GM23338 (cell line): Measurements from ENCODE around the gene NFIB. TPM values are rescaled to one million over a fixed set of nuclear protein-coding genes. Genes with fewer than 3 reads are reported as not detected.

ENCODE experiments used
- ATAC-seq: fragments of 200-7000 bp; cut with Tn5 transposase; 3 replicates; pipeline ENCODE4 v1.9.1; 2020
- DNase-seq: peaks from one replicate; pipeline ENCODE4 v3.0.0-alpha.2; 2015; ENCODE audit warnings: low spot score
- H2AFZ ChIP-seq: fragments of 200-600 bp; sonication (generic); 2 replicates; pipeline ENCODE4 v1.8.0; 2016; ENCODE audit warnings: antibody characterized with exemption, mild to moderate bottlenecking, moderate library complexity
- H3F3A ChIP-seq: fragments of 200-600 bp; sonication (generic); replicated peaks from 2 replicates; pipeline ENCODE4 v1.8.0; 2017; ENCODE audit warnings: antibody characterized with exemption, mixed run types, low read depth
- H3K27ac ChIP-seq: fragments of 200-600 bp; sonication (generic); 2 replicates; pipeline ENCODE4 v1.6.1; 2016; ENCODE audit warnings: low read depth
- H3K27me3 ChIP-seq: fragments of 200-600 bp; sonication (generic); 2 replicates; pipeline ENCODE4 v1.8.0; 2016; ENCODE audit warnings: mild to moderate bottlenecking, mixed run types, moderate library complexity; ENCODE audit not compliant: insufficient read depth
- H3K36me3 ChIP-seq: fragments of 200-600 bp; sonication (generic); 2 replicates; pipeline ENCODE4 v1.8.0; 2016; ENCODE audit warnings: mild to moderate bottlenecking; ENCODE audit not compliant: insufficient read depth
- H3K4me1 ChIP-seq: fragments of 200-600 bp; sonication (generic); 2 replicates; pipeline ENCODE4 v1.8.0; 2016; ENCODE audit warnings: mild to moderate bottlenecking, moderate library complexity; ENCODE audit not compliant: insufficient read depth
- H3K4me2 ChIP-seq: fragments of 200-600 bp; sonication (generic); 2 replicates; pipeline ENCODE4 v1.7.1; 2017; ENCODE audit warnings: mixed run types
- H3K4me3 ChIP-seq: fragments of 200-600 bp; sonication (generic); 2 replicates; pipeline ENCODE4 v1.6.1; 2016; ENCODE audit warnings: mixed run types
- H3K79me2 ChIP-seq: fragments of 200-600 bp; sonication (generic); replicated peaks from 2 replicates; pipeline ENCODE4 v1.8.0; 2017; ENCODE audit warnings: mild to moderate bottlenecking; ENCODE audit not compliant: insufficient read depth
- H3K9me2 ChIP-seq: fragments of 200-600 bp; sonication (generic); 2 replicates; pipeline ENCODE4 v1.8.0; 2017; ENCODE audit not compliant: insufficient read depth
- H4K20me1 ChIP-seq: fragments of 200-600 bp; sonication (generic); replicated peaks from 2 replicates; pipeline ENCODE4 v1.8.0; 2017; ENCODE audit warnings: mild to moderate bottlenecking; ENCODE audit not compliant: insufficient read depth
- H3K27ac Mint-ChIP-seq: 2 replicates; pipeline ENCODE4 v1.8.0; 2020; ENCODE audit warnings: inconsistent platforms, mild to moderate bottlenecking, moderate library complexity, mixed read lengths
- H3K27me3 Mint-ChIP-seq: 3 replicates; pipeline ENCODE4 v1.8.0; 2022; ENCODE audit warnings: low read depth, mild to moderate bottlenecking, moderate library complexity, mixed read lengths, inconsistent platforms; ENCODE audit not compliant: insufficient read depth, poor library complexity
- H3K36me3 Mint-ChIP-seq: 3 replicates; pipeline ENCODE4 v1.8.0; 2021; ENCODE audit warnings: low read depth, mild to moderate bottlenecking, inconsistent platforms, moderate library complexity, mixed read lengths
- H3K4me1 Mint-ChIP-seq: 3 replicates; pipeline ENCODE4 v1.8.0; 2020; ENCODE audit warnings: mild to moderate bottlenecking, inconsistent platforms, mixed read lengths
- H3K4me3 Mint-ChIP-seq: 3 replicates; pipeline ENCODE4 v1.8.0; 2021; ENCODE audit warnings: moderate library complexity, mild to moderate bottlenecking, inconsistent platforms, mixed read lengths
- H3K9me3 Mint-ChIP-seq: 3 replicates; pipeline ENCODE4 v1.8.0; 2020; ENCODE audit warnings: moderate library complexity, mild to moderate bottlenecking, inconsistent platforms, mixed read lengths
- EZH2phosphoT487 ChIP-seq: fragments of 200-600 bp; sonication (generic); IDR thresholded peaks from one replicate; pipeline ENCODE4 v1.8.1; 2018; ENCODE audit warnings: antibody characterized with exemption; ENCODE audit not compliant: unreplicated experiment
- NANOG ChIP-seq: IDR thresholded peaks from 2 replicates; pipeline ENCODE4 v1.6.1; 2016; ENCODE audit warnings: antibody characterized with exemption, borderline replicate concordance
- ZNF114 ChIP-seq: fragments of 250-450 bp; sonication (Bioruptor Pico); IDR thresholded peaks from 2 replicates; pipeline ENCODE4 v1.5.0; 2020; ENCODE audit warnings: mild to moderate bottlenecking, moderate library complexity
- ZNF331 ChIP-seq: fragments of 250-450 bp; sonication (Bioruptor Pico); IDR thresholded peaks from 2 replicates; pipeline ENCODE4 v1.5.0; 2020; ENCODE audit warnings: low read depth, mild to moderate bottlenecking, moderate library complexity
- ZNF462 ChIP-seq: fragments of 250-450 bp; sonication (Bioruptor Pico); IDR thresholded peaks from 2 replicates; pipeline ENCODE4 v1.5.0; 2020; ENCODE audit warnings: mild to moderate bottlenecking, moderate library complexity
- polyA plus RNA-seq: library from polyadenylated mRNA; unstranded; fragments of >200 nt; fragmentation: Nextera tagmentation; extraction: Ambion mirVana; gene quantifications from 2 replicates; pipeline ENCODE4 v1.2.1, GENCODE V29; 2016
- total RNA-seq: library from RNA; depleted of rRNA; stranded (reverse); fragments of >200 nt; shearing (Covaris generic); gene quantifications from 2 replicates; pipeline ENCODE4 v1.2.3, GENCODE V29; 2014
- TF ChIP-seq, protein P1 (sequence below): IDR thresholded peaks from one replicate; pipeline ENCODE4 v1.6.1; 2018; ENCODE audit warnings: antibody characterized with exemption; ENCODE audit not compliant: unreplicated experiment

The NFIB gene
- total and polyA plus RNA-seq, 2 experiments from 2014 or later = 3.9 to 4.7 TPM

DNA sequence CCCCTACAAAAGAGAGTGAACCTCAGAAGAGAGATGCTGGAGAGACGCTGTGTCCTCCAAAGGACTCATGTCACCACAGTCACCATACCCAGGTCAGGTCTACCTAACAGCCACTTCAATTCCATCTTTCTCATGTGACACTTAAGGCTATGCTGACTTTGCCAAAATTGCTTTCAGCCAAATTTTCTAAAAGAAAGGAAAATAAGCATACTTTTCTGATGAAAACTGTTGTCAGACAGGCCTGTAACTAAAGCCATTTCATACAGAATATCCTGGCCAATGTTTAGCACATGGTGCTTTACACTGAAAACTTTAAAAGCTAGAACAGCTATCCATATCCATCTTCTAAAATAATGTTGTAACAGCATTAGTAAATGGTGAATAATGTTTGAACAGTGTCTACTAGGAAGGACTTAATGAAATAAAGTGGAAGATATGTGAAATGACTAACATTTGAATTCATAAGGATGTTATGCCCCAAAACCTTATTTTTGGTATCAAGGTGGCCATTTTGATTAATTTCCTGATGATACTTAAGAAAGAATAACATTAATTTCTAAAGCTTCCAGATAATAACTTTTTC is 97.2 kb downstream of the NFIB start (continued):
- no peak for TF ChIP-seq ZNF462
- TF ChIP-seq NANOG = no peak
- TF ChIP-seq ZNF331 (CRISPR knock-in tag) = no peak
- TF ChIP-seq, protein P1, sequence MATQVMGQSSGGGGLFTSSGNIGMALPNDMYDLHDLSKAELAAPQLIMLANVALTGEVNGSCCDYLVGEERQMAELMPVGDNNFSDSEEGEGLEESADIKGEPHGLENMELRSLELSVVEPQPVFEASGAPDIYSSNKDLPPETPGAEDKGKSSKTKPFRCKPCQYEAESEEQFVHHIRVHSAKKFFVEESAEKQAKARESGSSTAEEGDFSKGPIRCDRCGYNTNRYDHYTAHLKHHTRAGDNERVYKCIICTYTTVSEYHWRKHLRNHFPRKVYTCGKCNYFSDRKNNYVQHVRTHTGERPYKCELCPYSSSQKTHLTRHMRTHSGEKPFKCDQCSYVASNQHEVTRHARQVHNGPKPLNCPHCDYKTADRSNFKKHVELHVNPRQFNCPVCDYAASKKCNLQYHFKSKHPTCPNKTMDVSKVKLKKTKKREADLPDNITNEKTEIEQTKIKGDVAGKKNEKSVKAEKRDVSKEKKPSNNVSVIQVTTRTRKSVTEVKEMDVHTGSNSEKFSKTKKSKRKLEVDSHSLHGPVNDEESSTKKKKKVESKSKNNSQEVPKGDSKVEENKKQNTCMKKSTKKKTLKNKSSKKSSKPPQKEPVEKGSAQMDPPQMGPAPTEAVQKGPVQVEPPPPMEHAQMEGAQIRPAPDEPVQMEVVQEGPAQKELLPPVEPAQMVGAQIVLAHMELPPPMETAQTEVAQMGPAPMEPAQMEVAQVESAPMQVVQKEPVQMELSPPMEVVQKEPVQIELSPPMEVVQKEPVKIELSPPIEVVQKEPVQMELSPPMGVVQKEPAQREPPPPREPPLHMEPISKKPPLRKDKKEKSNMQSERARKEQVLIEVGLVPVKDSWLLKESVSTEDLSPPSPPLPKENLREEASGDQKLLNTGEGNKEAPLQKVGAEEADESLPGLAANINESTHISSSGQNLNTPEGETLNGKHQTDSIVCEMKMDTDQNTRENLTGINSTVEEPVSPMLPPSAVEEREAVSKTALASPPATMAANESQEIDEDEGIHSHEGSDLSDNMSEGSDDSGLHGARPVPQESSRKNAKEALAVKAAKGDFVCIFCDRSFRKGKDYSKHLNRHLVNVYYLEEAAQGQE = no peak

GRCh38 chr9:14215614-14216013 is 98.3 kb downstream of the NFIB start:
- Histone ChIP-seq H3K27me3 (no peaks in the 10 kb centered on the region), H2AFZ (no peak overlapping the region), H3K79me2 (no peaks in the 10 kb centered on the region), H4K20me1 (no peaks in the 10 kb centered on the region), H3K36me3 (no peaks in the 10 kb centered on the region), H3K4me3 (no peak overlapping the region), H3K9me2 (no peaks in the 10 kb centered on the region), H3F3A (no peaks in the 10 kb centered on the region), H3K27ac (no peak overlapping the region), H3K4me2 (no peak overlapping the region), H3K4me1 (0 out of 2 replicates have a peak, but pooled peaks cover 5% of the 10 kb centered on the region)
- Mint-ChIP-seq H3K36me3 (no peaks in the 10 kb centered on the region), H3K9me3 (no peaks in the 10 kb centered on the region), H3K27me3 (peaks cover 2% of the 10 kb centered on the region), H3K4me3 (no peak overlapping the region), H3K4me1 (peaks cover 25% of the 10 kb centered on the region), H3K27ac (0 out of 2 replicates have a peak overlapping the region, but pooled peaks have one; percentile 3)
- ATAC-seq = no peak
- no peak for DNase-seq
- TF ChIP-seq EZH2phosphoT487 (no peak), ZNF114 (CRISPR knock-in tag) (no peak)
- TF ChIP-seq, protein P1 = no peak
